ENCODE measurements around the gene MAD1L1. TPM values are rescaled to one million over a fixed set of nuclear protein-coding genes. Genes with fewer than 3 reads are reported as not detected.
A peak's percentile ranks its signal among the peaks of the same experiment; 100 is the strongest.

Gene MAD1L1
- total and polyA plus RNA-seq, 2 of the 8 experiments (the other 6 are each of a cell fraction or from before 2014, with no cell fraction given) = 40.4 to 44.6 TPM

DNA sequence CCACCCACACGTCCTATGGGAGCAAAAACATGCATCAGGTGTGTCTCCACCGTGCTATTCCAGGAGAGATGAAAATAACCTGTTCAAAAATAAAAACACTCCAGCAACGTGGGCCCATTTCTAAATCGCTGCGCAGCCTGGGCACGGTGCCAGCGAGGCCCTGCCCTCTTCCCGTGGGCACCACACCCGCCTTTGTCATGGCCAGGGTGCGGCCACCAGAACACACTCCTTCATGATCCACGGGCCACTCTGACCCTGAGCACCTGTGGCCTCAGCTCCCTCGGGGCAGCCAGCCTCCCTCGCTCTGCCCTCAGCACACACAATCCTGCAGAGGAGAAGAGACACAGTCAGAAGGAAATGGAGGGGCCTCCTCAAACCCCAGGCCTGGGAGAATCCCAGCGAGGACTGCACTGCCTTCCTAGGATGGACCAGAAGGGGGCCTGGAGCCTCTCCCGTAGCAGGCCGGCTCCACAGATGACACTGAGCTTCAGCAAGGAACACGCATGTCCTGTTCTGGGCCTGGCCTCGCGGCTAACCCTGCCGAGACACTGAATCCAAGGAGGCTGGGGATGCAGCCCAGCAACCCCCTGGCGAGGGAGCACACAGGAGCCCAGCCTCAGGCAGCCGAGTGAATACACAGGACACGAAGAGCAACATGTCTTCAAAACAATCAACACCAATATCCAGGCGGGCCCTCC is 169.0 kb downstream of the MAD1L1 start:
- Histone ChIP-seq H3K79me2 (ENCODE audit: control insufficient read depth in 1 of 2, insufficient read depth in 2 of 2, low read length in 2 of 2) (no peaks in the 10 kb centered on the region; a peak in 1 of 4 replicates), H3K4me1 (replicated peaks in 1 of 4; ENCODE audit: control insufficient read depth in 3 of 4, insufficient read depth in 4 of 4, low read length in 3 of 4) (no peaks in the 10 kb centered on the region), H3K18ac (ENCODE audit: extremely low read depth, low read length) (no peak overlapping the region), H2BK5ac (ENCODE audit: low read depth, low read length) (no peak overlapping the region), H3K79me1 (ENCODE audit: low read depth, low read length) (no peaks in the 10 kb centered on the region; the same call in 1 of the 2 replicates), H3K36me3 (ENCODE audit: control insufficient read depth in 2 of 4, insufficient read depth in 4 of 4, low read length in 3 of 4) (peaks cover 0 to 13% (median 4%) of the 10 kb centered on the region in 4 experiments; a peak in 4 of 8 replicates), H4K5ac (ENCODE audit: insufficient read length, low read depth, low read length) (no peak overlapping the region), H3K23ac (ENCODE audit: insufficient read length) (no peak overlapping the region), H3K27me3 (replicated peaks in 1 of 4; ENCODE audit: control insufficient read depth in 3 of 4, extremely low read depth in 1 of 4, insufficient read depth in 3 of 4, low read length in 3 of 4) (no peaks in the 10 kb centered on the region), H4K20me1 (replicated peaks in 1 of 2; ENCODE audit: control insufficient read depth in 1 of 2, insufficient read depth in 2 of 2, low read length in 2 of 2) (no peaks in the 10 kb centered on the region), H4K8ac (ENCODE audit: extremely low read depth, insufficient read depth, low read length) (no peak overlapping the region), H3K27ac (ENCODE audit: low read depth, low read length) (no peak overlapping the region; the same call in 1 of the 2 replicates), H3K14ac (ENCODE audit: insufficient read length) (no peak overlapping the region), H3K4me2 (ENCODE audit: insufficient read depth in 1 of 2, low read depth in 2 of 2, low read length in 2 of 2) (no peak overlapping the region), H2BK20ac (ENCODE audit: low read length) (no peak overlapping the region), H3K4me3 (ENCODE audit: extremely low read depth in 1 of 4, insufficient read depth in 2 of 4, low read depth in 3 of 4, low read length in 4 of 4) (no peak overlapping the region), H3K23me2 (ENCODE audit: low read depth, low read length) (no peaks in the 10 kb centered on the region), H4K91ac (replicated peaks; ENCODE audit: insufficient read length, low read length) (no peak overlapping the region), H2BK12ac (ENCODE audit: low read depth, low read length) (no peak overlapping the region), H3K9ac (replicated peaks in 1 of 4; ENCODE audit: extremely low read depth in 1 of 4, low read depth in 3 of 4, low read length in 3 of 4) (no peak overlapping the region), H3K9me3 (ENCODE audit: insufficient read depth in 2 of 2, low read depth in 1 of 2, low read length in 1 of 2) (peaks cover 15 to 20% of the 10 kb centered on the region in 2 experiments), H2BK15ac (ENCODE audit: low read length) (no peak overlapping the region), H2AFZ (ENCODE audit: low read length) (no peak overlapping the region), H2BK120ac (replicated peaks; ENCODE audit: low read depth, low read length) (no peak overlapping the region), H3K4ac (replicated peaks; ENCODE audit: insufficient read length, low read depth, low read length) (no peak overlapping the region), H3K56ac (replicated peaks; ENCODE audit: insufficient read length, low read depth, low read length) (no peak overlapping the region), H2AK5ac (ENCODE audit: low read depth, low read length) (no peak overlapping the region)
- WGBS, 2 experiments (ENCODE audit: extremely low coverage in 1 of 2, insufficient coverage in 1 of 2, insufficient read length in 1 of 2, insufficient replicate concordance in 2 of 2, low coverage in 1 of 2, low lambda C conversion rate in 2 of 2, missing lambda C conversion rate in 1 of 2) = 87% methylated on average over 21 of the region's 24 CpGs; no CpG with 5 or more reads in 1 of the 2 experiments
- TF ChIP-seq RAD21 (IDR thresholded peaks at IDR 0.05 in 1 of 2, conservative IDR thresholded peaks at IDR 0.05 in 1 of 2; ENCODE audit: low read depth in 2 of 2, low read length in 2 of 2) (peak in 1 of 2 experiments; percentile 33; a peak in 1 of 4 replicates), POU5F1 (IDR thresholded peaks at IDR 0.05; ENCODE audit: low read depth, low read length) (no peak)
- TF ChIP-seq, protein P1, sequence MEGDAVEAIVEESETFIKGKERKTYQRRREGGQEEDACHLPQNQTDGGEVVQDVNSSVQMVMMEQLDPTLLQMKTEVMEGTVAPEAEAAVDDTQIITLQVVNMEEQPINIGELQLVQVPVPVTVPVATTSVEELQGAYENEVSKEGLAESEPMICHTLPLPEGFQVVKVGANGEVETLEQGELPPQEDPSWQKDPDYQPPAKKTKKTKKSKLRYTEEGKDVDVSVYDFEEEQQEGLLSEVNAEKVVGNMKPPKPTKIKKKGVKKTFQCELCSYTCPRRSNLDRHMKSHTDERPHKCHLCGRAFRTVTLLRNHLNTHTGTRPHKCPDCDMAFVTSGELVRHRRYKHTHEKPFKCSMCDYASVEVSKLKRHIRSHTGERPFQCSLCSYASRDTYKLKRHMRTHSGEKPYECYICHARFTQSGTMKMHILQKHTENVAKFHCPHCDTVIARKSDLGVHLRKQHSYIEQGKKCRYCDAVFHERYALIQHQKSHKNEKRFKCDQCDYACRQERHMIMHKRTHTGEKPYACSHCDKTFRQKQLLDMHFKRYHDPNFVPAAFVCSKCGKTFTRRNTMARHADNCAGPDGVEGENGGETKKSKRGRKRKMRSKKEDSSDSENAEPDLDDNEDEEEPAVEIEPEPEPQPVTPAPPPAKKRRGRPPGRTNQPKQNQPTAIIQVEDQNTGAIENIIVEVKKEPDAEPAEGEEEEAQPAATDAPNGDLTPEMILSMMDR (IDR thresholded peaks at IDR 0.05; ENCODE audit: control extremely low read depth in 1 of 3, insufficient read depth in 1 of 3, low read depth in 1 of 3, low read length in 3 of 3) = peak; percentile 22 to 40 (median 30); a peak in 3 of 4 replicates
- DNase-seq (ENCODE audit: low read depth in 1 of 2, low spot score in 2 of 2) = no peak
- ChIA-PET POLR2A (ENCODE audit: partially characterized antibody) (interaction anchor here (1.1 kb wide), 1 partner anchor 66 kb away, joined by 3 read pairs; no protein-coding TSS in a partner anchor), CTCF (ENCODE audit: partially characterized antibody) (interaction anchor here (0.7 to 1.4 kb wide), 13 partner anchors 11 to 180 kb away, joined by 3 to 7 read pairs (median 3); no protein-coding TSS in a partner anchor)
- no peak for FAIRE-seq
